Large intestine (tissue), 3 donors: ENCODE data around the gene GINS2. TPM values are rescaled to one million over a fixed set of nuclear protein-coding genes. Genes with fewer than 3 reads are reported as not detected.
A peak's percentile ranks its signal among the peaks of the same experiment; 100 is the strongest.

ENCODE experiments used
- DNase-seq, 2 donors: peaks; one replicate each; pipeline versions ENCODE4 v3.0.0 to v3.0.0-alpha.2; 2013
- H3K27ac ChIP-seq: one replicate; pipeline ENCODE4 v1.5.1; 2013; ENCODE audit warnings: low read length
- H3K27me3 ChIP-seq: 2 replicates; pipeline ENCODE4 v1.6.1; 2013; ENCODE audit warnings: low read length; ENCODE audit not compliant: control insufficient read depth, insufficient read depth
- H3K36me3 ChIP-seq: 2 replicates; pipeline ENCODE4 v1.6.1; 2013; ENCODE audit warnings: low read length; ENCODE audit not compliant: control insufficient read depth, insufficient read depth
- H3K4me1 ChIP-seq: one replicate; pipeline ENCODE4 v1.6.1; 2013; ENCODE audit warnings: low read length; ENCODE audit not compliant: control insufficient read depth, insufficient read depth
- H3K4me3 ChIP-seq: one replicate; pipeline ENCODE4 v1.5.1; 2013; ENCODE audit warnings: low read length
- H3K9me3 ChIP-seq: one replicate; pipeline ENCODE4 v1.6.1; 2013; ENCODE audit warnings: mild to moderate bottlenecking, low read depth, low read length, moderate library complexity; ENCODE audit not compliant: control insufficient read depth
- WGBS: methylation state at CpG from one replicate; pipeline ENCODE4 v1.1.5; 2013; ENCODE audit warnings: low lambda C conversion rate; ENCODE audit not compliant: insufficient coverage; 5-methylcytosine and 5-hydroxymethylcytosine counted together
- polyA plus RNA-seq: library from polyadenylated mRNA; unstranded; fragments of 120-200 nt; gene quantifications from one replicate; pipeline ENCODE4 v1.2.1, GENCODE V29; 2013

Gene GINS2
- polyA plus RNA-seq, 1 donor, result 10.2 TPM

DNA sequence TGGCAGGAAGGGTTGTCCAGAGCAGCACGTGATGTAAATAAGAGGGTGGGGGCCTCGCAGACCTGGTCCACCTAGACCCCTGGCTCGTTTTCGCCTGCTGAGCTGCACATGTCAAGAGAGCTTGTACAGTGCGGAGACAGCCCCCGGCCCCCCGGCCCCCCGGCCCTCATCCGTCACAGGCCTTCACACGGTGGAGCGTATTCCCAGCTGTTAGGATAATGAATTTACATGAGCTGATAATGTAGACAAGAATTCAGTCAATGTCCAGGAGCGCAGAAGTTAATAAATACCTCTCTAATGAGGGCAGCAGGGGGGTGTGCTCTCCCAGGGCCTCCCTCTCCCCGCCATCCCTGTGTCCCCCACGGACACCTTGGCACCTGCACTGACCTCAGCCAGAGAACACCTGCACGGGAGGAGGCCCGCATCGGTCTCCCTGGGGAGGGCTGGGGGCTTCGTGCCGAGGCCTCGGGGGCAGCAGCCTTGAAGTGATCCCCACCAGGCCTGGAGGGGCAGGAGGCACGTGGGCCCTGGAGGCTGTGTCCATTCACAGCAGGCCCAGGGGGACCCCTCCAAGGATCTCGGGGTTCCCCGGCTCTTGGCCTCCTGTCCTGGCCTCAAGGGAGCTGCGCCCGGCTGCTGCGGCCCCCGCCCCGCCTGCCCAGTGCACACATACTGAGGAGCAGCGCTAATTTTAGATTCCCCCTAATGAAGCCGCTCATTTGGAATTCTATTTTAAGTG, 61.1 kb downstream of the GINS2 start:
- Histone ChIP-seq H3K9me3 (peaks cover 22% of the 10 kb centered on the region), H3K27ac (peak overlapping the region; percentile 29), H3K27me3 (no peaks in the 10 kb centered on the region), H3K36me3 (peaks cover 10% of the 10 kb centered on the region), H3K4me1 (peaks cover 31% of the 10 kb centered on the region), H3K4me3 (no peak overlapping the region)
- no peak for DNase-seq
- no CpG with 5 or more reads among the region's 30 CpGs for WGBS

DNA sequence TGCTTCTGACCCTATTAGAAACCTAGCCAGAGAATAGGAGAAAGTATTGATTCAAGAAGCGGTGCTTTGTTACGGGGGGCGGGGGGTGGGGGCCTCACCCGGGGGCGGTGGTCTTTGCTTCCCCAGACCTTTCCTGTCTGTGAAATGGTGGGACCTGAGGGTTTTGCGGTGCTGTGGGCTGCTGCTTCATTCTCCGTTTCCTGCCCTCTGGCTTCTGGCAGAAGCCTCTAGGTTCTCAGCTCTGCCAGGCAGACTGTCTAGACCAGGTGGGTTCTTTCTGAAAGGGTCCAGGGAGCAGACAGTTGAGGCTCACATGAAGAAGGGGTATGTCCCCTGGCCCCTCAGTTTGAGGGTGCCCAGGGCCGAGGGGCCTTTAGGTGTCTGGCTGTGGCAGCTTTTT, 61.7 kb downstream of the GINS2 start:
- Histone ChIP-seq H3K9me3 (peaks cover 22% of the 10 kb centered on the region), H3K4me1 (peaks cover 37% of the 10 kb centered on the region), H3K36me3 (peaks cover 10% of the 10 kb centered on the region), H3K27me3 (no peaks in the 10 kb centered on the region), H3K4me3 (no peak overlapping the region), H3K27ac (no peak overlapping the region)
- DNase-seq, result no peak
- WGBS, result no CpG with 5 or more reads among the region's 8 CpGs

Other genes with a start within 250 kb of the GINS2 start
- gene GSE1, start 75.6 kb downstream of the GINS2 start, polyA plus RNA-seq, result 94.9 TPM
- 6.6 TPM for gene C16orf74, start 62.1 kb upstream of the GINS2 start, polyA plus RNA-seq
- gene EMC8, start 110.6 kb upstream of the GINS2 start, polyA plus RNA-seq, result 25.2 TPM
- gene COX4I1, start 110.7 kb upstream of the GINS2 start, polyA plus RNA-seq, result 492 TPM
- 35.4 TPM for gene IRF8, start 210.2 kb upstream of the GINS2 start, polyA plus RNA-seq